PC-9 (cell line): ENCODE results near the gene TMEFF1.

ENCODE experiments used
- EZH2 ChIP-seq: fragments of 200-600 bp; sonication (generic); IDR thresholded peaks from 2 replicates; pipeline ENCODE4 v1.8.0; 2017; ENCODE audit warnings: antibody characterized with exemption, low read depth
- TF ChIP-seq, protein P1 (sequence below): fragments of 200-600 bp; sonication (generic); conservative IDR thresholded peaks from 2 replicates; pipeline ENCODE4 v1.6.1; 2017; ENCODE audit warnings: mixed run types, antibody characterized with exemption, mild to moderate bottlenecking, moderate library complexity

DNA sequence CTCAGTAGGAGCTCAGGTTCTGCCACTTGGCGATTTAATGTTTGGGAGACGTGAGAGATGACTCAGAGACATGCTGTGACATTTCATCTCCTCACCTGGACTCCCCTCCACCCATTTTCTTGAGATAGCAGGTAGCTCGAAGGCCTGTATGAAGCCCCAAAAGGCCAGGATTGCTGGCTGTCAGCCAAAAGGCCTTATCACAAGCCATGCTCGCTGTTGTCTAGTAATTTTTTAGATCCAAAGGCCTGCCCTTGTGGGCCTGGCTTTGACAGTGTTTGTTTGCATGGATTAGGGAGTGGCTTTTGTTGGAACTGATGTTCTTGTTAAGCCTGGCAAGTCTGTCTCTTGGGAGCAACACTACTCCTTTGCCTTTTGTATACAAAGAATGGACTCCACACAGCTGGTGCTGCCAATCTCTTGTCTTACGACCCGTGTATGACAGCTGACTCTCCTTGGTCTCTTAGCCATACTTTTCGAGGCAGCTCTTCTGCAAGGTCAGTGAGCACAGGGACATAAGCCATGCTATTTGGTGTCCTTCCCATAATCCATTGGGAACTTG, 127.7 kb downstream of the TMEFF1 start:
- TF ChIP-seq, protein P1, sequence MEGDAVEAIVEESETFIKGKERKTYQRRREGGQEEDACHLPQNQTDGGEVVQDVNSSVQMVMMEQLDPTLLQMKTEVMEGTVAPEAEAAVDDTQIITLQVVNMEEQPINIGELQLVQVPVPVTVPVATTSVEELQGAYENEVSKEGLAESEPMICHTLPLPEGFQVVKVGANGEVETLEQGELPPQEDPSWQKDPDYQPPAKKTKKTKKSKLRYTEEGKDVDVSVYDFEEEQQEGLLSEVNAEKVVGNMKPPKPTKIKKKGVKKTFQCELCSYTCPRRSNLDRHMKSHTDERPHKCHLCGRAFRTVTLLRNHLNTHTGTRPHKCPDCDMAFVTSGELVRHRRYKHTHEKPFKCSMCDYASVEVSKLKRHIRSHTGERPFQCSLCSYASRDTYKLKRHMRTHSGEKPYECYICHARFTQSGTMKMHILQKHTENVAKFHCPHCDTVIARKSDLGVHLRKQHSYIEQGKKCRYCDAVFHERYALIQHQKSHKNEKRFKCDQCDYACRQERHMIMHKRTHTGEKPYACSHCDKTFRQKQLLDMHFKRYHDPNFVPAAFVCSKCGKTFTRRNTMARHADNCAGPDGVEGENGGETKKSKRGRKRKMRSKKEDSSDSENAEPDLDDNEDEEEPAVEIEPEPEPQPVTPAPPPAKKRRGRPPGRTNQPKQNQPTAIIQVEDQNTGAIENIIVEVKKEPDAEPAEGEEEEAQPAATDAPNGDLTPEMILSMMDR = no peak
- TF ChIP-seq EZH2 = no peak
